Neural progenitor cell (in vitro differentiated cells): ENCODE data around the gene OPRD1. TPM values are rescaled to one million over a fixed set of nuclear protein-coding genes. Genes with fewer than 3 reads are reported as not detected.
A peak's percentile ranks its signal among the peaks of the same experiment; 100 is the strongest.

Experiments
- DNase-seq: peaks from one replicate; pipeline ENCODE4 v3.0.0-alpha.2; 2016; ENCODE audit warnings: low spot score
- H2AFZ ChIP-seq: fragments of 200-600 bp; sonication (generic); replicated peaks from 2 replicates; pipeline ENCODE4 v1.6.1; 2016; ENCODE audit warnings: antibody characterized with exemption
- H3F3A ChIP-seq: fragments of 200-600 bp; sonication (generic); 2 replicates; pipeline ENCODE4 v1.6.1; 2016; ENCODE audit warnings: antibody characterized with exemption, low read depth
- H3K27ac ChIP-seq: fragments of 200-600 bp; sonication (generic); 2 replicates; pipeline ENCODE4 v1.5.1; 2016; ENCODE audit warnings: mild to moderate bottlenecking
- H3K27me3 ChIP-seq: fragments of 200-600 bp; sonication (generic); 2 replicates; pipeline ENCODE4 v1.6.1; 2016; ENCODE audit warnings: mild to moderate bottlenecking, moderate library complexity
- H3K36me3 ChIP-seq: fragments of 200-600 bp; sonication (generic); 2 replicates; pipeline ENCODE4 v1.5.1; 2016
- H3K4me1 ChIP-seq: fragments of 200-600 bp; sonication (generic); 2 replicates; pipeline ENCODE4 v1.6.1; 2016; ENCODE audit warnings: mixed run types
- H3K4me2 ChIP-seq: fragments of 200-600 bp; sonication (generic); 2 replicates; pipeline ENCODE4 v1.6.1; 2016
- H3K4me3 ChIP-seq: fragments of 200-600 bp; sonication (generic); 2 replicates; pipeline ENCODE4 v1.5.1; 2016
- H3K79me2 ChIP-seq: fragments of 200-600 bp; sonication (generic); 2 replicates; pipeline ENCODE4 v1.6.1; 2016; ENCODE audit warnings: low read depth
- H3K9ac ChIP-seq: fragments of 200-600 bp; sonication (generic); 2 replicates; pipeline ENCODE4 v1.6.1; 2016
- H3K9me3 ChIP-seq: fragments of 200-600 bp; sonication (generic); 2 replicates; pipeline ENCODE4 v1.5.1; 2016; ENCODE audit warnings: low read depth
- H4K20me1 ChIP-seq: fragments of 200-600 bp; sonication (generic); 2 replicates; pipeline ENCODE4 v1.6.1; 2016; ENCODE audit warnings: low read depth
- H3K27ac Mint-ChIP-seq: 3 replicates; pipeline ENCODE4 v1.8.0; 2021; ENCODE audit warnings: mixed read lengths
- H3K27me3 Mint-ChIP-seq: 2 replicates; pipeline ENCODE4 v1.8.0; 2022; ENCODE audit warnings: low read depth, mild to moderate bottlenecking, inconsistent platforms, moderate library complexity, mixed read lengths; ENCODE audit not compliant: insufficient read depth
- H3K36me3 Mint-ChIP-seq: 3 replicates; pipeline ENCODE4 v1.8.0; 2021; ENCODE audit warnings: mixed read lengths
- H3K4me1 Mint-ChIP-seq: 3 replicates; pipeline ENCODE4 v1.8.0; 2021; ENCODE audit warnings: mixed read lengths
- H3K4me3 Mint-ChIP-seq: 3 replicates; pipeline ENCODE4 v1.8.0; 2021; ENCODE audit warnings: mild to moderate bottlenecking, moderate library complexity, mixed read lengths
- H3K9me3 Mint-ChIP-seq: 3 replicates; pipeline ENCODE4 v1.8.0; 2020; ENCODE audit warnings: mixed read lengths
- CTCF ChIP-seq: fragments of 200-600 bp; sonication (generic); IDR thresholded peaks from 2 replicates; pipeline ENCODE4 v1.5.1; 2017; ENCODE audit warnings: antibody characterized with exemption, mild to moderate bottlenecking
- EZH2 ChIP-seq: fragments of 200-600 bp; sonication (generic); IDR thresholded peaks from 2 replicates; pipeline ENCODE4 v1.6.1; 2017; ENCODE audit warnings: antibody characterized with exemption, mild to moderate bottlenecking, moderate library complexity
- EZH2phosphoT487 ChIP-seq: fragments of 200-600 bp; sonication (generic); IDR thresholded peaks from 2 replicates; pipeline ENCODE4 v1.6.1; 2017; ENCODE audit warnings: antibody characterized with exemption
- total RNA-seq: library from RNA; depleted of rRNA; stranded (reverse); fragments of >200 nt; gene quantifications from 2 replicates; pipeline ENCODE4 v1.2.3, GENCODE V29; 2015; ENCODE audit warnings: low replicate concordance

Gene OPRD1
- total RNA-seq, 1 donor from 2014 or later, result 0.37 TPM

GRCh38 chr1:28896609-28896986 is 84.6 kb downstream of the OPRD1 start:
- Histone ChIP-seq H3K9me3 (no peaks in the 10 kb centered on the region), H3K79me2 (no peaks in the 10 kb centered on the region), H4K20me1 (no peaks in the 10 kb centered on the region), H3K27me3 (no peaks in the 10 kb centered on the region), H3K4me1 (peaks cover 8% of the 10 kb centered on the region), H3K9ac (no peak overlapping the region), H3K4me3 (no peak overlapping the region), H3K36me3 (no peaks in the 10 kb centered on the region), H3K27ac (no peak overlapping the region), H3F3A (peaks cover 5% of the 10 kb centered on the region), H3K4me2 (no peak overlapping the region), H2AFZ (no peak overlapping the region)
- no peaks in the 10 kb centered on the region for H3K36me3 Mint-ChIP-seq
- no peaks in the 10 kb centered on the region for H3K9me3 Mint-ChIP-seq
- H3K27ac Mint-ChIP-seq, result peak overlapping the region; percentile 43
- TF ChIP-seq EZH2 (no peak), EZH2phosphoT487 (no peak), CTCF (no peak)
- peaks cover 36% of the 10 kb centered on the region for H3K4me1 Mint-ChIP-seq
- peaks cover 4% of the 10 kb centered on the region for H3K27me3 Mint-ChIP-seq
- no peak overlapping the region for H3K4me3 Mint-ChIP-seq
- DNase-seq, result no peak

- H3K4me3 ChIP-seq, result no peak overlapping the region
- H3K9ac ChIP-seq, result no peak overlapping the region
- Mint-ChIP-seq H3K36me3 (no peaks in the 10 kb centered on the region), H3K9me3 (no peaks in the 10 kb centered on the region), H3K4me3 (no peak overlapping the region), H3K27me3 (peaks cover 7% of the 10 kb centered on the region), H3K4me1 (peaks cover 36% of the 10 kb centered on the region), H3K27ac (no peak overlapping the region)
- H2AFZ ChIP-seq, result no peak overlapping the region
- no peaks in the 10 kb centered on the region for H3K36me3 ChIP-seq
- H3K4me1 ChIP-seq, result peaks cover 8% of the 10 kb centered on the region
- no peak overlapping the region for H3K4me2 ChIP-seq
- no peak for DNase-seq
- TF ChIP-seq EZH2phosphoT487 (no peak), CTCF (no peak), EZH2 (no peak)
- no peaks in the 10 kb centered on the region for H4K20me1 ChIP-seq
- no peaks in the 10 kb centered on the region for H3K9me3 ChIP-seq
- H3K27ac ChIP-seq, result no peak overlapping the region
- no peaks in the 10 kb centered on the region for H3K27me3 ChIP-seq
- H3F3A ChIP-seq, result peaks cover 5% of the 10 kb centered on the region
- no peaks in the 10 kb centered on the region for H3K79me2 ChIP-seq
These were observed 85.8 kb downstream of the OPRD1 start for GRCh38 chr1:28897789-28898188.

GRCh38 chr1:28898405-28898881 is 86.5 kb downstream of the OPRD1 start:
- Histone ChIP-seq H3K27ac (no peak overlapping the region), H3F3A (peaks cover 5% of the 10 kb centered on the region), H3K4me1 (peaks cover 8% of the 10 kb centered on the region), H2AFZ (no peak overlapping the region), H3K4me3 (no peak overlapping the region), H3K9ac (no peak overlapping the region), H3K27me3 (no peaks in the 10 kb centered on the region), H3K79me2 (no peaks in the 10 kb centered on the region), H3K4me2 (no peak overlapping the region), H3K36me3 (no peaks in the 10 kb centered on the region), H4K20me1 (no peaks in the 10 kb centered on the region), H3K9me3 (no peaks in the 10 kb centered on the region)
- peaks cover 7% of the 10 kb centered on the region for H3K27me3 Mint-ChIP-seq
- H3K27ac Mint-ChIP-seq, result peak overlapping the region; percentile 65
- TF ChIP-seq EZH2, result no peak
- H3K36me3 Mint-ChIP-seq, result no peaks in the 10 kb centered on the region
- DNase-seq, result no peak
- no peaks in the 10 kb centered on the region for H3K9me3 Mint-ChIP-seq
- peaks cover 36% of the 10 kb centered on the region for H3K4me1 Mint-ChIP-seq
- H3K4me3 Mint-ChIP-seq, result no peak overlapping the region

GRCh38 chr1:28899267-28899666 is 87.3 kb downstream of the OPRD1 start:
- Mint-ChIP-seq H3K27ac (no peak overlapping the region), H3K27me3 (peaks cover 7% of the 10 kb centered on the region), H3K36me3 (no peaks in the 10 kb centered on the region), H3K4me3 (no peak overlapping the region), H3K9me3 (peaks cover under 1% of the 10 kb centered on the region), H3K4me1 (peaks cover 31% of the 10 kb centered on the region)
- H4K20me1 ChIP-seq, result no peaks in the 10 kb centered on the region
- H3K9me3 ChIP-seq, result no peaks in the 10 kb centered on the region
- no peak overlapping the region for H3K27ac ChIP-seq
- H3K4me3 ChIP-seq, result no peak overlapping the region
- H3K4me1 ChIP-seq, result peaks cover 8% of the 10 kb centered on the region
- no peaks in the 10 kb centered on the region for H3K79me2 ChIP-seq
- no peaks in the 10 kb centered on the region for H3K27me3 ChIP-seq
- H3K36me3 ChIP-seq, result no peaks in the 10 kb centered on the region
- no peak for DNase-seq
- H3K9ac ChIP-seq, result no peak overlapping the region
- no peak overlapping the region for H3K4me2 ChIP-seq
- no peak overlapping the region for H2AFZ ChIP-seq
- no peak for TF ChIP-seq EZH2
- TF ChIP-seq CTCF, result no peak
- no peak for TF ChIP-seq EZH2phosphoT487
- H3F3A ChIP-seq, result peaks cover 2% of the 10 kb centered on the region
